C4-2B (cell line): ENCODE data around the gene KCNIP1.

Experiments
- H3K27ac ChIP-seq: fragments of 450-650 bp; 2 replicates; pipeline ENCODE4 v1.5.1; 2017
- ZFX ChIP-seq: fragments of 450-650 bp; IDR thresholded peaks from 2 replicates; pipeline ENCODE4 v1.6.1; 2017
- TF ChIP-seq, protein P1 (sequence below): fragments of 450-650 bp; conservative IDR thresholded peaks from 2 replicates; pipeline ENCODE4 v1.5.1; 2017; ENCODE audit warnings: mild to moderate bottlenecking

The KCNIP1 gene

DNA sequence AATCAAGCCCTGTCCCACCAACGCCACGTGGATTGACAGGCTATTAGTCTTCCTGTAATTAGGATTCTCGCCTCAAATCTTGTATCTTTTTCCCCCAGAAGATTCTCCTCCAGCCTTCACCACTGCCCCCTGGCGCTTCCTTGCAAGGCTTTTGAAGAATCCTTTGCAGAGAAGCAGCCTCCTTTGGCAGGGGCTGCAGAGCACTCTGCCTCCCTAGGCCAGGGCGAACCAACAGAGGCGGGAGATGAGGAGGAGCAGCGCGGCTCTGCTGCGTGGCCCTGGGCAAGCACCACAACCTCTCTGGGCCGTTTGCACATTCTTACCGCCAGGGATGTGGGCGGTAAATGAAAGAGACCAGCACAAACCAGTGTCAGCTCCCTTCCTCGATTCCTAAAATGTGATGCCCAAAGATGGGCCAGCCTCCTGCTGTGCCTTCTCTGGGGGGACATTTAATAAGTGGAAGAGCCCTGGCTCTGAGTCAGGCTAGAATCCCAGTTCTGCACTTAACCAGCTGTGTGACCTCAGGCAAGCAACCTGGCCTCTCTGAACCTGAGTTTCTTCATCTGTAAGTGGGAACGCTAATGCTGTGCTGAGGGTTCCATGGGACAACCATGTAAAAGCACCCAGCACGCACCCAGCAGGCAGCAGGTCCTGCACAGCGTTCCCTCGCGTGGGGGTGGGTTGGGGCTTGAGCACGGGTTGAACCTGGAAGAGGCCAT, 128.6 kb downstream of the KCNIP1 start:
- TF ChIP-seq, protein P1, sequence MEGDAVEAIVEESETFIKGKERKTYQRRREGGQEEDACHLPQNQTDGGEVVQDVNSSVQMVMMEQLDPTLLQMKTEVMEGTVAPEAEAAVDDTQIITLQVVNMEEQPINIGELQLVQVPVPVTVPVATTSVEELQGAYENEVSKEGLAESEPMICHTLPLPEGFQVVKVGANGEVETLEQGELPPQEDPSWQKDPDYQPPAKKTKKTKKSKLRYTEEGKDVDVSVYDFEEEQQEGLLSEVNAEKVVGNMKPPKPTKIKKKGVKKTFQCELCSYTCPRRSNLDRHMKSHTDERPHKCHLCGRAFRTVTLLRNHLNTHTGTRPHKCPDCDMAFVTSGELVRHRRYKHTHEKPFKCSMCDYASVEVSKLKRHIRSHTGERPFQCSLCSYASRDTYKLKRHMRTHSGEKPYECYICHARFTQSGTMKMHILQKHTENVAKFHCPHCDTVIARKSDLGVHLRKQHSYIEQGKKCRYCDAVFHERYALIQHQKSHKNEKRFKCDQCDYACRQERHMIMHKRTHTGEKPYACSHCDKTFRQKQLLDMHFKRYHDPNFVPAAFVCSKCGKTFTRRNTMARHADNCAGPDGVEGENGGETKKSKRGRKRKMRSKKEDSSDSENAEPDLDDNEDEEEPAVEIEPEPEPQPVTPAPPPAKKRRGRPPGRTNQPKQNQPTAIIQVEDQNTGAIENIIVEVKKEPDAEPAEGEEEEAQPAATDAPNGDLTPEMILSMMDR, result no peak
- no peak for TF ChIP-seq ZFX
- no peak overlapping the region for H3K27ac ChIP-seq

DNA sequence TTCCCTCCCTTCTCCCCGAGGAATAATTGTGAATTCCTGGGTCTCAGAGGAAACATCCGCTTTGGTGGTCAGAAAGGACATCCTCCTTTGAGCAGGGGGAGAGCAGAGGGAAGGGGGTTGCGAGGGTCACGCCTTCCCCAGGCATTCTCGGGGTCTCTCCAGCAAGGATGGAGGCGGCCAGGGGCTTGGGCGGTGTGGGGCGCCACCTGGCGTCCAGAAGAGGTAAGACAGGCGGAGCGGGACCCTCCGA, 129.1 kb downstream of the KCNIP1 start:
- TF ChIP-seq, protein P1, result peak; percentile 98
- no peak for TF ChIP-seq ZFX
- no peak overlapping the region for H3K27ac ChIP-seq

DNA sequence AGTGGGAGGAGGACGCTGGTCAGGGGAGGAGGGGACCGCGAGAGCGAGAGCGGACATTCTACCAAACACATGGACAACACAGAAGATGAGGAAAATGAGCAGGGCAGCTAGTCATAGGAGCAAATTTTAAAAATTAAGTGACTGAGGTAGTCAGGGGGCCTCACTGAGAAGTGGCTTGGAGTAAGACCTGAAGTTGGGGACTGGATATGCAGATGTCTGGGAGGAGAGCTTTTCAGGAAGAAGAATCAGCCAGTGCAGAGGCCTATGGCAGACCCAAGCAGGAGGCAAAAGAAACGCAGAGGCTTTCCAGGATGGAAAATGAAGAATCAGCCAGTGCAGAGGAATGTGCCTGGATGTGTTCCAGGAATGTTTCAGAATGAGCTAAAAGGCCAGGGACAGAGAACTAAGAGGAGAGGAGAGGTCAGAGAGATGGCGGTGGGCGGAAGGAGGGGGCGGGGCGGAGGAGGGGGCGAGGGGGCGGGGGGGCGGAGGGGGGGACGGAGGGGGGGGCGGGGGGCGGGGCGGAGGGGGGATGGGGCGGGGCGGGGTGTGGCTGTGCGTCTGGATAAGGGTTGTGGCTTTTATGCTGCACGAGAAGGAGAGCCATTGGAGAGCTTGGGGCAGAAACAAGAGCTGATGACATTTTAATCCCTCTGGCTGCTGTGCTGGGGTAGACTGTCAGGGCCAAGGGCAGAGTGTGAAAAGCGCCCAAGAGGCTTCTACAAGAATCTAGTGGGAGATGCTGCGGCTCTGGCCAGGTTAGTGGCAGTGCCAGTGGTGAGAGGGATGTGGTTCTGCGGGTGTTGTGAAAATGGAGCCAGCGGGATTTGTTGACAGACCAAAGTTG, 129.6 kb downstream of the KCNIP1 start:
- TF ChIP-seq, protein P1, result peak; percentile 32
- no peak for TF ChIP-seq ZFX
- H3K27ac ChIP-seq, result no peak overlapping the region

DNA sequence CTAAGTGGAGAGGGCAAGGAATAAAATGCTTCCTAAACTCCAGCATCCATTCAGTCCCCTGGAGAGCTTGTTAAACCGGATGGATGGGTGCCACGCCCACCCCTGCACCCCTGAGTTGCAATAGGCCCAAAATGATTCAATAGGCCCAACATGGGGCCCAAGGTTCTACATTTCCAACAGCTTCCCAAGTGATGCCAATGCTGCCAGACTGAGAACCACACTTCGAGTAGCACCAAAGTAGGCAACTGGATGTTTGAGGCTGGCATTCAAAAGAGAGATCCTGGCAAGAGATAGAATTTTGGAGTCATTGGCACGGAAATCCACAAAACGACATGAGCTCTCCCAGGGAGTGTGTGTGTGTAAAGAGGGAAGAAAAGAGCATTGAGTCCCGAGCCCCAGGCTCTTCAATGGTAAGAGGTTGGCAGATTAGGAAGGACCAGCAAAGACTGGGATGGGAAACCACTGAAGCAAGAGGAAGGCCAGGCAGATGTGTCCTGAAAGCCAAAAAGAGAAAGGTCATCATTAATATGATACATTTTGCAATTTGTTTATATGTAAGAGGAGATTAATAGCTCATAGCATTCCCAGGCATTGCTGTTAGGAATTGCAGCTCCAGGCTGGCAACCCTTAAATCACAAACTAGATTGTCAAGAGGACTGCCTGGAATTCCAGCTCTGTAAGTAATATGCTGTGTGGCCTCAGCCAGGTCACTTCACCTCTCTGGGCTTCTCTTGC, 130.6 kb downstream of the KCNIP1 start:
- no peak for TF ChIP-seq ZFX
- TF ChIP-seq, protein P1, result no peak
- no peak overlapping the region for H3K27ac ChIP-seq

DNA sequence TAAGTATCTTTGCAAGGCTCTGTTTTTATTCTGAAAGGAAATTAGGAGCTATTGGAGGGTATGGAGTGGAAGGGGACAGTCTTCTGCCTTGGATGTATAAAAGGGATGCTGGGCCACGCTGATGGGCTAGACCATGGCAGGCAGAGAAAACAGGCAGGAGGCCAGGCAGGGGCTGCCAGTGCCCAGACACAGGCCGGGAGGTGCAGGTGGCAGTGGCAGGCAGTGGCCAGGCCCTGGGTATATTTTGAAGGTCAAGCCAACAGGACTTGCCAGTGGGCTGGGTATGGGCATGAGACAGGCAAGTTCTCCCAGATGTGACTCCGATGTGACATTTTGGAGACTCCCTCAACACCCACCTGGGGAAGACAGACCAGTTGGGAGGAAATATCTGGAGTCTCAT, 131.9 kb downstream of the KCNIP1 start:
- no peak overlapping the region for H3K27ac ChIP-seq
- TF ChIP-seq ZFX, result no peak
- TF ChIP-seq, protein P1, result no peak

DNA sequence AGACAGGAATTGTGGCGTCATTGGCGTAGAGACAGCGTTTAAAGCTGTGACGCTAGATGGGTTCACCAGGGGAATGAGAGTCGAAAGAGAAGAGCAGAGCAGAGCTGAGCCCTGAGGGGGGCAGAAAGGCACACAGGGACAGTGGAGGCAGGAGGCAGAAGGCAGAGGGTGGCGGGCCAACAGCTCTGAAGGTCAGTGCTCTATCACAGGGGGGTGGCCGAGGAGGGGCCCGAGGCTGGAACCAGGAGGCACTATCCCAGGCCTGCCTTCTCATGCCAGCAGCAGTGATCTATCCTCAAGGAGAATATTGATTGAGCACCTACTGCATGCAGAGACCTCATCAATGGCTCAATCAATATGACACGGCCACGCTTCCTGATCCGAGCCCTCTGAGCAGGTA, 132.4 kb downstream of the KCNIP1 start:
- no peak overlapping the region for H3K27ac ChIP-seq
- TF ChIP-seq, protein P1, result no peak
- no peak for TF ChIP-seq ZFX
